ENCODE measurements around the gene CMTM4. TPM values are rescaled to one million over a fixed set of nuclear protein-coding genes. Genes with fewer than 3 reads are reported as not detected.

CMTM4 gene
- polyA plus RNA-seq, 1 of the 3 experiments (the other 2 are of a cell fraction) = 21.7 TPM

GRCh38 chr16:66714062-66714461 lies 17.5 kb upstream of the CMTM4 start:
- ChIA-PET CTCF (interaction anchor here (1.4 to 2.0 kb wide), 2 partner anchors 12 to 14 kb away, joined by 4 to 7 read pairs; no protein-coding TSS in a partner anchor), POLR2A (no interaction called here)
- no peak for DNase-seq
- peaks cover 11% of the 10 kb centered on the region for H3F3A ChIP-seq (replicated peaks; ENCODE audit: insufficient read depth)
- no peak overlapping the region for H2AFZ ChIP-seq (ENCODE audit: low read depth)
- WGBS (ENCODE audit: low lambda C conversion rate) = 93% methylated on average over 6 of the region's 6 CpGs
- H3K79me2 ChIP-seq (ENCODE audit: insufficient read depth) = no peaks in the 10 kb centered on the region
- H3K4me2 ChIP-seq = no peak overlapping the region
- no peak overlapping the region for H3K4me3 ChIP-seq (ENCODE audit: low read depth in 2 of 2, low read length in 1 of 2)
- H3K27me3 ChIP-seq (ENCODE audit: insufficient read depth) = no peaks in the 10 kb centered on the region
- H3K27ac ChIP-seq (ENCODE audit: low read depth in 2 of 2, low read length in 1 of 2) = no peak overlapping the region
- H3K9me3 ChIP-seq = no peaks in the 10 kb centered on the region
- no peaks in the 10 kb centered on the region for H4K20me1 ChIP-seq (ENCODE audit: insufficient read depth)
- no peak overlapping the region for H3K9ac ChIP-seq
- no peaks in the 10 kb centered on the region for H3K36me3 ChIP-seq (replicated peaks in 1 of 2; ENCODE audit: control insufficient read depth in 1 of 2, insufficient read depth in 2 of 2, low read length in 1 of 2)
- peaks cover 0 to 12% of the 10 kb centered on the region in 2 experiments; a peak in 1 of 4 replicates for H3K4me1 ChIP-seq (ENCODE audit: control insufficient read depth in 1 of 2, insufficient read depth in 2 of 2, low read depth in 1 of 2, low read length in 1 of 2)
- TF ChIP-seq JUND (IDR thresholded peaks at IDR 0.05) (no peak), ZBTB33 (IDR thresholded peaks at IDR 0.05; ENCODE audit: borderline replicate concordance, low read depth) (no peak), SIN3A (IDR thresholded peaks at IDR 0.05; ENCODE audit: borderline replicate concordance, low read depth, low read length) (no peak)
- no peaks in the 10 kb centered on the region for H3K9me2 ChIP-seq

- Histone ChIP-seq H3K9me3 (no peaks in the 10 kb centered on the region), H3K4me3 (ENCODE audit: low read depth in 2 of 2, low read length in 1 of 2) (no peak overlapping the region), H3F3A (replicated peaks; ENCODE audit: insufficient read depth) (peaks cover 8% of the 10 kb centered on the region), H3K79me2 (ENCODE audit: insufficient read depth) (no peaks in the 10 kb centered on the region), H3K9me2 (no peaks in the 10 kb centered on the region), H2AFZ (ENCODE audit: low read depth) (no peak overlapping the region), H3K27me3 (ENCODE audit: insufficient read depth) (no peaks in the 10 kb centered on the region), H3K4me1 (ENCODE audit: control insufficient read depth in 1 of 2, insufficient read depth in 2 of 2, low read depth in 1 of 2, low read length in 1 of 2) (peaks cover 0 to 12% of the 10 kb centered on the region in 2 experiments; a peak in 1 of 4 replicates), H3K9ac (no peak overlapping the region), H3K36me3 (replicated peaks in 1 of 2; ENCODE audit: control insufficient read depth in 1 of 2, insufficient read depth in 2 of 2, low read length in 1 of 2) (no peaks in the 10 kb centered on the region), H4K20me1 (ENCODE audit: insufficient read depth) (no peaks in the 10 kb centered on the region), H3K27ac (ENCODE audit: low read depth in 2 of 2, low read length in 1 of 2) (no peak overlapping the region), H3K4me2 (no peak overlapping the region)
- CTCF ChIA-PET = interaction anchor here (1.3 to 2.0 kb wide), 5 partner anchors 11 to 52 kb away, joined by 3 to 7 read pairs (median 4); partner anchors contain the start of gene DYNC1LI2
- POLR2A ChIA-PET = no interaction called here
- DNase-seq = no peak
- TF ChIP-seq FOXM1 (IDR thresholded peaks at IDR 0.05; ENCODE audit: low read depth) = no peak
- TF ChIP-seq JUND (IDR thresholded peaks at IDR 0.05) = no peak
- no peak for TF ChIP-seq USF1 (IDR thresholded peaks at IDR 0.05; ENCODE audit: borderline replicate concordance, low read depth)
- no peak for TF ChIP-seq RCOR1 (IDR thresholded peaks at IDR 0.05; ENCODE audit: low read length)
- WGBS (ENCODE audit: low lambda C conversion rate) = 75% methylated on average over 2 of the region's 2 CpGs
These were observed 16.5 kb upstream of the CMTM4 start for GRCh38 chr16:66713076-66713475.

- no peaks in the 10 kb centered on the region for H3K9me3 ChIP-seq
- ChIA-PET POLR2A (no interaction called here), CTCF (interaction anchor here (1.3 to 1.6 kb wide), 4 partner anchors 10 to 51 kb away, joined by 3 to 4 read pairs (median 4); partner anchors contain the start of gene DYNC1LI2)
- H3K27me3 ChIP-seq (ENCODE audit: insufficient read depth) = no peaks in the 10 kb centered on the region
- no peak overlapping the region for H3K9ac ChIP-seq
- H3K27ac ChIP-seq (ENCODE audit: low read depth in 2 of 2, low read length in 1 of 2) = no peak overlapping the region
- no peak overlapping the region for H2AFZ ChIP-seq (ENCODE audit: low read depth)
- peaks cover 0 to 12% of the 10 kb centered on the region in 2 experiments; a peak in 1 of 4 replicates for H3K4me1 ChIP-seq (ENCODE audit: control insufficient read depth in 1 of 2, insufficient read depth in 2 of 2, low read depth in 1 of 2, low read length in 1 of 2)
- no peaks in the 10 kb centered on the region for H4K20me1 ChIP-seq (ENCODE audit: insufficient read depth)
- no peak overlapping the region for H3K4me2 ChIP-seq
- no peaks in the 10 kb centered on the region for H3K79me2 ChIP-seq (ENCODE audit: insufficient read depth)
- no peak overlapping the region for H3K4me3 ChIP-seq (ENCODE audit: low read depth in 2 of 2, low read length in 1 of 2)
- H3K36me3 ChIP-seq (replicated peaks in 1 of 2; ENCODE audit: control insufficient read depth in 1 of 2, insufficient read depth in 2 of 2, low read length in 1 of 2) = no peaks in the 10 kb centered on the region
- DNase-seq = no peak
- H3F3A ChIP-seq (replicated peaks; ENCODE audit: insufficient read depth) = peaks cover 4% of the 10 kb centered on the region
- no peaks in the 10 kb centered on the region for H3K9me2 ChIP-seq
- TF ChIP-seq JUND (IDR thresholded peaks at IDR 0.05) (no peak), NFIC (IDR thresholded peaks at IDR 0.05; ENCODE audit: borderline replicate concordance) (no peak), IRF3 (IDR thresholded peaks at IDR 0.05; ENCODE audit: low read depth, low read length) (no peak), ZBTB33 (IDR thresholded peaks at IDR 0.05; ENCODE audit: borderline replicate concordance, low read depth) (no peak), EZH2phosphoT487 (IDR thresholded peaks at IDR 0.05; ENCODE audit: borderline replicate concordance, low read depth) (no peak), FOSL2 (IDR thresholded peaks at IDR 0.05; ENCODE audit: borderline replicate concordance, low read depth) (no peak), GATA2 (CRISPR knock-in tag; IDR thresholded peaks at IDR 0.05) (no peak), NRF1 (IDR thresholded peaks at IDR 0.05; ENCODE audit: low read depth, low read length) (no peak), MXI1 (IDR thresholded peaks at IDR 0.05; ENCODE audit: low read depth, low read length) (no peak), EP300 (IDR thresholded peaks at IDR 0.05; ENCODE audit: borderline replicate concordance in 1 of 2, low read depth in 1 of 2, low read length in 1 of 2) (no peak), FOXJ3 (CRISPR knock-in tag; IDR thresholded peaks at IDR 0.05) (no peak), RFX5 (IDR thresholded peaks at IDR 0.05; ENCODE audit: low read length) (no peak)
These were observed 16.0 kb upstream of the CMTM4 start for GRCh38 chr16:66712512-66712911.
